Chondrocyte (in vitro differentiated cells): Measurements from ENCODE around the gene RRP1. TPM values are rescaled to one million over a fixed set of nuclear protein-coding genes. Genes with fewer than 3 reads are reported as not detected.

Source experiments
- DNase-seq: peaks from one replicate; pipeline ENCODE4 v3.0.0; 2021; ENCODE audit warnings: mixed read lengths, low spot score
- H3K27ac Mint-ChIP-seq: one replicate; pipeline ENCODE4 v1.8.0; 2021; ENCODE audit warnings: mild to moderate bottlenecking, moderate library complexity, mixed read lengths; ENCODE audit not compliant: unreplicated experiment
- H3K27me3 Mint-ChIP-seq: 2 replicates; pipeline ENCODE4 v1.8.0; 2021; ENCODE audit warnings: low read depth, mixed read lengths
- H3K36me3 Mint-ChIP-seq: 2 replicates; pipeline ENCODE4 v1.8.0; 2021; ENCODE audit warnings: low read depth, mixed read lengths
- H3K4me1 Mint-ChIP-seq: 2 replicates; pipeline ENCODE4 v1.8.0; 2021; ENCODE audit warnings: low read depth, mild to moderate bottlenecking, mixed read lengths
- H3K4me3 Mint-ChIP-seq: one replicate; pipeline ENCODE4 v1.8.0; 2021; ENCODE audit warnings: mild to moderate bottlenecking, moderate library complexity, mixed read lengths; ENCODE audit not compliant: unreplicated experiment
- H3K9me3 Mint-ChIP-seq: 2 replicates; pipeline ENCODE4 v1.8.0; 2021; ENCODE audit warnings: low read depth, mixed read lengths
- CTCF ChIP-seq: fragments of 200-600 bp; sonication (generic); IDR thresholded peaks from 2 replicates; pipeline ENCODE4 v1.5.0; 2021; ENCODE audit warnings: antibody characterized with exemption, mild to moderate bottlenecking, moderate library complexity
- total RNA-seq: library from RNA; stranded (reverse); gene quantifications from 3 replicates; pipeline ENCODE4 v1.2.1, GENCODE V29; 2021

The RRP1 gene
- total RNA-seq, 1 donor from 2014 or later: 19.2 TPM

- TF ChIP-seq CTCF: no peak
- H3K4me1 Mint-ChIP-seq: peaks cover 37% of the 10 kb centered on the region
- no peak overlapping the region for H3K27ac Mint-ChIP-seq
- no peaks in the 10 kb centered on the region for H3K27me3 Mint-ChIP-seq
- no peak for DNase-seq
- H3K9me3 Mint-ChIP-seq: no peaks in the 10 kb centered on the region
- H3K4me3 Mint-ChIP-seq: no peak overlapping the region
- peaks cover 14% of the 10 kb centered on the region for H3K36me3 Mint-ChIP-seq
These were observed 17.0 kb upstream of the RRP1 start for GRCh38 chr21:43772425-43772821.

GRCh38 chr21:43774163-43774562, 15.2 kb upstream of the RRP1 start:
- no peak for TF ChIP-seq CTCF
- Mint-ChIP-seq H3K4me3 (peak overlapping the region; percentile 97), H3K27me3 (no peaks in the 10 kb centered on the region), H3K36me3 (peaks cover 14% of the 10 kb centered on the region), H3K4me1 (peaks cover 30% of the 10 kb centered on the region), H3K9me3 (no peaks in the 10 kb centered on the region), H3K27ac (no peak overlapping the region)
- no peak for DNase-seq

GRCh38 chr21:43775190-43775589, 14.2 kb upstream of the RRP1 start:
- TF ChIP-seq CTCF: no peak

GRCh38 chr21:43775795-43776430, 13.5 kb upstream of the RRP1 start, which contains the start of gene CSTB:
CSTB (minus strand) TSS chr21:43776308; CDS start chr21:43776269, 39 bp downstream.
- Mint-ChIP-seq H3K27me3 (no peaks in the 10 kb centered on the region), H3K27ac (peak within 1 kb of the TSS; percentile 81), H3K4me1 (peaks cover 30% of the 10 kb centered on the region), H3K4me3 (peak within 1 kb of the TSS; percentile 97), H3K36me3 (peaks cover 14% of the 10 kb centered on the region), H3K9me3 (no peaks in the 10 kb centered on the region)
- DNase-seq: no peak
- peak; percentile 8 for TF ChIP-seq CTCF

More at GRCh38 chr21:43775190-43775589, 14.2 kb upstream of the RRP1 start:
- Mint-ChIP-seq H3K9me3 (no peaks in the 10 kb centered on the region), H3K4me1 (peaks cover 30% of the 10 kb centered on the region), H3K27me3 (no peaks in the 10 kb centered on the region), H3K27ac (peak overlapping the region; percentile 81), H3K4me3 (peak overlapping the region; percentile 97), H3K36me3 (peaks cover 14% of the 10 kb centered on the region)
- no peak for DNase-seq

GRCh38 chr21:43777953-43778352, 11.4 kb upstream of the RRP1 start:
- no peak overlapping the region for H3K27ac Mint-ChIP-seq
- H3K27me3 Mint-ChIP-seq: no peaks in the 10 kb centered on the region
- peaks cover 28% of the 10 kb centered on the region for H3K4me1 Mint-ChIP-seq
- TF ChIP-seq CTCF: no peak
- H3K4me3 Mint-ChIP-seq: peak overlapping the region; percentile 63
- H3K9me3 Mint-ChIP-seq: no peaks in the 10 kb centered on the region
- DNase-seq: no peak
- H3K36me3 Mint-ChIP-seq: peaks cover 14% of the 10 kb centered on the region
